NCI-H1105 treated with DMSO at 0.1 percent for 48 hours (cell line): Measurements from ENCODE around the gene PHF24.

Experiments
- DNase-seq: peaks from one replicate; lab custom pipeline; 2025; lab: John Stamatoyannopoulos, UW

PHF24 gene

DNA sequence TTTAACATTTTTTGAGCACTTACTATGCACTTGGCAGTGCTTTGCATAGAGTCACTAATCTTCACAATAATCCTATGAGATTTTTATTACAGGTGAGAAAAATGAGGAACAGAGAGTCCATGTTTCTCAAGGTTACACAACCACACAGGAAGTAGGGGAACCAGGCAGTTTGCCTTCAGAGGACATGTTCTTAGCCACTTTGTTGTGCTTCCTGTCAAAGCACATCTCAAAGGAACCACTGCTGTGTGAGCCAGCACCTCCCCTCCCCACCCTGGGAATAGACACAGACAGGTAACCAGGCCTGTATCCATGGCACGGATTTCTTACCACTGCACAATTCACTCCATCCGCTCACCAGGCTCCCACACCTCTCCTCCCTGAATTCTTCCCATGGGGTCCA lies 25.1 kb downstream of the PHF24 start:
- DNase-seq = no peak

DNA sequence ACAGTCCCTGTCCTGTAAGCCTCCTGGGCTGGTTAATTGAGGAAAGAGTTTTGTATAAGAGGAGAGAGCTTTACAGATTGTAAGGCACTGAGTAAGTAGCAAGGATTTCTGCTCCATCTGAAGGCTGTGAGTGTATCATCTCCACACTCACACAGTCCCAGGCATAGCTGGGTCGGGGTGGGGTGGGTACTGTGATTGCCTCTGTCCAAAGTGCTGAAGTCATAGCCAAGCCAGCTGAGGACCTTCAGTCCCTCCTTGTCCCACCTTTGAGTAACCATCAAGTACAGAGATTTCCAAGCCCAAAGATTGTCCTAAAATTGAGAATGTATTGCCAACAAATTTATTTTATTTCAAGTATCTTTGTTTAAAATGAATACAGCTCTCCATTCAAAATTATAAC lies 26.0 kb downstream of the PHF24 start:
- no peak for DNase-seq

DNA sequence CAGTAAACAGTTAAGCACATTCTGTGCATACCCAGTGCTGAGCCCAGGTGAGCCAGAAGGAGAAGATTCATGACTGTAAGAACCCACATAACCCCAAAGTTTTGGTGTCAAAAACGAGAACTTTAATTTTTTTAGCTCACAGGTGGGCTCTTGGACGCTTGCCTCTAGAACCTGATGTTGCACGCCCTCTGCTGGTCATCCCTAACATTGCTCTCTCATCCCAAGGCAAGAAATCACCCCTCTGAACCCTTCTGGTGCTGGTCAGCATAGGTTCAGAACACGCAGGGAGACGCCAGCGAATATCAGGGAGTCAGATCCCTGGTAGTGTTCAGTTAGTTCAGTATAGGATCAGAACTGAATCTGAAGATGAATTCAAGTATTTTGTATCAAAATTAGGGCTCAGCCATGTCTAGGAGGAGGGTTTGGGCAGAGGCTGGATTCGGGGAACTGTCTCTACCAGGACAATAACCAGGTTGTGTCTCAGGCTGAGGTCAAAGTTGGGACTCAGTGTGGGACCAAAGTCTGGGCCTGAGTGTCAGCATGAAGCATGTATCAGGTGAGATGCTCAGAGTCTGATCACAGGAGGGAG lies 27.3 kb downstream of the PHF24 start:
- DNase-seq = peak; percentile 40

DNA sequence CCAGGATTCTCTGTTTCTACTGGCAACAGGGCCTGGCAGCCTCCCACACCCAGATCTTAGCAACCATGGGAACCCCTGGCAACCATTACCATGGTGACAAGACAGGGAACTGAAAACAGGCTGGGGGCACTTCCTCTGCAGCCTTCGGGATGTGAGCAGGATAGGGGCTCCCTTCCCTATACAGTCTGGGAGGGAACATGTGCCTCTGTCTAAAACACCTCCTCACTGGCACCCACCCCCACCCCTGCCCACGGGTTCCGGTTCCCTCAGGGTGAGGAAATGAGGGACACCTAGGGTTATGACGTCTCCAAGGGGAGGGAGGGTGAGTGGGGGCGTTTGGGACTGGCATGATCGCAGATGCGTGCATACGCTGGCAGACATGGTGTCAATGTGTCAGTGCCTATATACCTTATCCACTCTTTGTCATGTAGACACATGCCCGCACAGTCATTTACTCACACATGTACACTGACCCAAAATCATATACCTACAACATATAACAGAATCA lies 28.5 kb downstream of the PHF24 start:
- peak; percentile 16 for DNase-seq

DNA sequence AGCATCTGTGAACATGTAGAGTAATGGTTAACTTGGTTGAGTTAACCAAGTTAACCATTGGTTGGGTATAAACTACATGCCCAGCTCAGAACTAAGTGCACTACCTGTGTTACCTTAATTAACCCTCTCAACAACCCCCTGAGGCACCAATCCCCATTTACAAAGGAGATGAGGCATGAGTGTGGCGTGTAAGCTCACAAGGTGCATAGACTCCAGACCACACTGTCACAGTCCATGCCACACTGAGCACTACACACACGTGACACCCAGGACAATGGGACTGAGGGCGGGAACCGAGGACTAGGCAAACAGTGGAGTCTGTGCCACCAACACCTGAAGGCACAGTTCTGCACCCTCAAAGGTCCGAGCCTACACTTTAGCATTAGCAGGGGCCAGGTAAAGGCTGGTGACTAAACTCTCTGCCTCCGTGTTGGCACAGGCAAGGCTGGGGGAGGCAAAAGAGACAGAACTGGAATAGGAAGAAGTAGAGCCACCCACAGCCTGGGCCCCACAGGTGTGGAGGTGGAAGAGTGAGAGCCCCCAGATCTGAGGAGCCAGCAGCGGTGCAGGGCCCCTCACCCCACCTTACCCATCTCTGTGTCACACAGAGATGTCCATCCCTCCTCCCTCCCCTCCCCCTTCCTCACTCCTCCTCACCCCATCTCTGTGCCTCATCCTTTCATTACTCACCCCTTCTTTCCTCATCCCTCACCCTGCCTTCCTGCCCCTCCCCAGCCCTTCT lies 29.2 kb downstream of the PHF24 start:
- no peak for DNase-seq

DNA sequence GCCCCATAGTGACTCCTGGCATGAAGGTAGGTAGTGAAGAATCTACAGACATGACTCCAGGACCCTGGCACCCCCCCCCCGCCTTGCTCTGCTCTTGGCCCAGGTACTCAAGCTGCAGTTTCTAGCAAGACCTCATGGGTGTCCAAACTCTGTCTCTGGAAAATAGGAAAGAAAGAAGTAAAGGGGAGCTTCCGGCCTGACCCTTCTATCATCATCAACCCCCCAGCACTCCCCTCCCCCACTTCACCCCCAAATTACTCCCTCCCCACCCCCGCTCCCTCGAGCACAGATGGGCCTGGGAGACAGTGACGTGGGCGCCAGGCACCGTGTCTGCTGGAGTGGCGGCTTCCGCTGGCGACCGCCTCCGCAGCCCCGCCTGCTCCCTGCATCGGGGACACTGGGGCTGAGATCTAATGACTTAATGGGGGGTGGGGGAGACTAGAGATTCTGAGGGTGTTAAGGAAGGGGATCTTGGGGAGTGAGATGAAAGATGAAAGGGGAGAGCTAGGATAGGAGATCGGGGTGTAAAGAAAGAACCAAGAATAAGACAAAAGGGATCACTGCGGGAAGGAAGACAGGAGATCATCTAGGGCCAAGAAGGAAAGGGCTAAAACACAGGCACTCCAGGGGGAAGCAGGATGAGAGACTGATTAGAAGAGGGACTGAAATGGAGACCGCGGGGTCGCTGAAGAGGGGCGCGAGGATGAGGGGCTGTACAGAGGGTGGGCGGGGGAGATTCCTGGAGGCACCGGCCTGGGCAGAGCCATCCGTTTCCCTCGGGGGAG lies 30.3 kb downstream of the PHF24 start:
- DNase-seq = peak; percentile 24

DNA sequence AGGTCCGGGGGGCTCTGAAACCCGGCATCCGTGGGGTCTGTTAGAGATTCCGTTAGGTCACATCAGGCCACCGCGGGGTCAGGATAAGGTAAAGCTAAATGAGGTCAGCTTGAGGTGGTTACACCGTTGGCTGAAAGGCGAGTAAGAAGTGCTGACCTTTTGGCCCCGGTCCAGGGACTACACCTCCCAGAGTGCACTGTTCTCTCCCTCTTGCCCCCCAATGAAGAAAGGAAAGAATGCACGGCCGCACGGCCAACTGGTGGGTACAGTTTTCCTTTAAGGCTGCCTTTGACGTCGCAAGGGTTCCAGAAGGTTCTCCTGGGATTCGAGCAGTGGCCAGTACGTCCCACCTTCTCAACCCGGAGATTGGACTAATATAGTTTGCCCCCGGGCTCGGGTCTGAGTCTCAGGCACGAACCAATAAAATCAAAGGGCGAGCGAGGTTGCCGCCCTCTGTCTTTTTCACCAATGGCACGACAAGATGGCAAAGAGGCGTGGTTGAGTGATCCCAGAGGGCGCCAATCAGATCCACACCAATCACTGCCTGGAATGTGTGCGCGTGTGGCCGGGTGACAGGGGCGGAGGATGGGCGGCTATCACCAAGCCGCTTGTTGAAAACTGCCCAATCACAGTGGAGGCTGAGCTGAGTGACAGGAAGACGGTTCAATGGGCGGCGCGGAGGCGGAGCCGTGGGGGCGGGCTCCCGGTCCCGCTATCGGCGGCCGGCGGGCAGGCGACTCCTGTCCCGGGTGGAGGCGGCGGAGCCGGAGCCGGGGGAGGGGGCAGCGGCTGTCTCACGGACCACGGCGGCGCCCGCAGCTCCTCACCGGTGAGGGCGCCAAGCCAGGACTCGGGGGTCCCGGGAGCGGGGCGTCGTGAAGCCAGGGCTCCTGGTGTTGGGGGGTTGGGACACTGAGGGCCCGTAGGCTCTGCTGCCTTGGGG lies 31.2 kb downstream of the PHF24 start, which contains the start of gene DNAJB5:
TSS of gene DNAJB5 (plus strand) at position 743 of the 943 bp plus-strand sequence. CDS start 886 bp downstream, outside the sequence.
- DNase-seq = peak; percentile 98

DNA sequence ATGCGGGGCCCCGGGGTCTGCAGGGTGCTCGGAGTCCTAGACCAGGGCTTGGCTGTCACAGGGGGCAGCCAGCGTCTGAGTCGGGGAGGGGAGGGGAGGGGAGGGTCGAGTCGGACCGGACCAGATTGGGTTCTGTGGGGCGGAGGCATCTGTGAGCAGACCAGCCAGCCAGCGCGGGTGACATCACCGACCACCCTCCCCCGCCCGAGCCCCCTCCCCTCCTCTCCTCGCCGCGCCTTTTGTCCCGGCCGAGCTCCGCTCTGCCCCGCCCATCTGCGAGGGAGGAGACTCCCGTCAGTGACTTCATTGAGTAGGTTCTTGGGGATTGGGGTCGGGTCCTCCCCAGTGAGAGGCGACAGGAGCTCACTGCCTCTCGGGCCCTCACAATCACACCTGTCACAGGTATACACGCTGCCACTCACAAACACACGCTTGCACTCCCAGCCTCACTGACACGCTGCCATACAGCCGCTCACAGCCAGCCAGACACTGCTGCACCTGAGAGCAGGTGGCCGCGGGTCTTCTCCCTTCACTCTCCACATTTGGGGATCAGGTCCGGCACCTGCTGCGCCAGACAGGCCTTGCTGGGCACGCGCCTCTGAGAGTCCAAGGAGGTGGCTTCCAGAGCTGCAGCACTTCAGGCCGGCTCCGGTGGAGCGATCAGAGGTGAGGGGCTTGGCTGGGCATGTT lies 32.0 kb downstream of the PHF24 start:
- peak; percentile 53 for DNase-seq

DNA sequence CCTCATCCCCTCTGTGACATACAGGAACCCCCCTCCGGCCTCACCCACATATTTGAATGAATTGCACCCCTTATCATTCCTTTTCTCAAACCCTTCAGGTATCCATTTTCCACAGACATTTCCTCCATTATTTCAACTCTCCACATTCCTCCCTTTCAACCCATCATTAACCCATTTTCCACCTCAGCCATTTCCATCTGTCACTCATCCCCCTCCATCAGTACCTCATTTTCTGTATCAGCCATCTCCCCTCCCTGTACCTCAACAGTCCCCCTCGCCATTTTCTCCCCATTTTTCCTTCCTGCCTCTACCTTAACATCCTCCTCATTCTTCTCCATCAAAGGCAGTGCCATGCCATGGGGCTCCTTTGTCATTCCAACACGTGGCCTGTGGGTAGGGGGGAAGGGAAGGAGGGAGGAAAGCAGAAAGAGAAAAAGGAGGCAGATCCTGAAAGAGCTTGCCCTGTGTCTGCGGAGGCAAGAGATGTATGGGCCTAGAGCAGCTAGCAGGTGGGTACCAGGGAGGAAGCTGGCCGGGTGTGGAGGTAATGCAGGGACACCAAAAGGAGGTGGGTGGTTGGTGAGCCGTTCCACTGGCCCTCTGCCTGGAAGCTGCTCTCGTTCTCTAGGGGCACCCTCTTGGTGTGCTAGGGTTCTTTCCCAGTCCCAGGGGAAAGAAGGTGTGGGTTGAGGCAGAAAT lies 33.0 kb downstream of the PHF24 start:
- DNase-seq = no peak

DNA sequence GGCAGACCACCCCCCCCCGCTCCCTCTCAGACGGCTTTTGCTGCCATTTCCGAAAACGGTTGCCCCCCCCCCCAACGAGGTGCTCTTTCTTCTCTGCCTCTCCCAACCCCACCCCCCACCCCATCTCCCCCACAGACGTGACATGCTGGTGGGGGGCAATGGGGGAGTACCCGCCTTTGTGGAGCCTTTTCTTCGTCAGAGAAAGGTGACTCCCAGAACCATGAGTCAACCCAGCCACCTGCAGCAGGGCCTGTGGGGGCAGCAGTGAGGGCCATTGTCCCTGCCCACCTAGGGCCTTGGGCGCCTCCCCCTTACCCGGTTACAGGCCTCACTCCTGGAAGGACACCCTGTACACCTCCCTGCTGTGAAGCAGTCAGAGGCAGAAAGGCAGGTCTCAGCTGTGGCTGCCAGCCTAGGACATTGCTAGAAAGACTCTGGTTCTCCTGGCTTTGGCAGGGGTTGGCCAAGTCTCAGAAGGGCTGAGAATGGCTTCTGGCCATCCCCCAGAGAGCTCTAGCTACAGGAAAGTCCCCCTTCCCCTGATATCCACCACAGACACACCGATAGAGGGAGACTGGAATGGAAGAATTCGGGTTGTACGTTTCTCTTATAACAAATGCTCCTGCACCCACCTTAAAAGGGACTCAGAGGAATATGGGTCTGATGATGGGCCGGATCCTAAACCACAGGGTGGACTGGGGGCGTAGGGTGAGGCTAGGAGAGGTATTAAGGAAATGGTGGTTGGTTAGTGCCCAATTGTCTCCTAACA lies 33.7 kb downstream of the PHF24 start:
- DNase-seq = no peak

DNA sequence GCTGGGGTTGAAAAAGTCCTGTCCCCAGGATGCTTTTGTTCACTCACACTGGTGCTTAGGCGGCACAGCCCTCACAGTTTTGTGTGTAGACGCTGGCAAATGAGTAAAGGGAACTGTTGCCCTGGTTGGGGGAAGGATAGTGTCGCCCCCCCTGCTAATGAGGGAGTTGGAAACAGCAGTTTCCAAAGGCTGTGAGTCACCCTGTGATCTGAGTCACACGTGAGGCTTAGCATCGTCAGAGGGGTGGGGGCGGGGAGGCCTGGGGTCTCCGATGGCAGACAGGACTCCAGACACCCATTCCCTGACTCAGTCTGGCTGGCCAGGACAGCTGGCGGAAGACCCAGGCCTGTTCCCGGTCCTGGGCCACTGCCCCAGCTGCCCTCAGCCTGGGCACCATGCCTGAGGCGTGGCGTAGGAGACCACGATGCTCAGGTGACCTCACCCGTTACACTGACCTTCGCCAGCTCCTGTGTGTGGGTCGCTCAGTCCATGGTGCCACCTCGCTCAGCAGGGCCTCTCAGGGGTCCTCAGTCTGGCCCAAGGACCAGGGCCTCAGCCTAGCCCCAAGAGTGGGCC lies 34.4 kb downstream of the PHF24 start:
- DNase-seq = no peak

DNA sequence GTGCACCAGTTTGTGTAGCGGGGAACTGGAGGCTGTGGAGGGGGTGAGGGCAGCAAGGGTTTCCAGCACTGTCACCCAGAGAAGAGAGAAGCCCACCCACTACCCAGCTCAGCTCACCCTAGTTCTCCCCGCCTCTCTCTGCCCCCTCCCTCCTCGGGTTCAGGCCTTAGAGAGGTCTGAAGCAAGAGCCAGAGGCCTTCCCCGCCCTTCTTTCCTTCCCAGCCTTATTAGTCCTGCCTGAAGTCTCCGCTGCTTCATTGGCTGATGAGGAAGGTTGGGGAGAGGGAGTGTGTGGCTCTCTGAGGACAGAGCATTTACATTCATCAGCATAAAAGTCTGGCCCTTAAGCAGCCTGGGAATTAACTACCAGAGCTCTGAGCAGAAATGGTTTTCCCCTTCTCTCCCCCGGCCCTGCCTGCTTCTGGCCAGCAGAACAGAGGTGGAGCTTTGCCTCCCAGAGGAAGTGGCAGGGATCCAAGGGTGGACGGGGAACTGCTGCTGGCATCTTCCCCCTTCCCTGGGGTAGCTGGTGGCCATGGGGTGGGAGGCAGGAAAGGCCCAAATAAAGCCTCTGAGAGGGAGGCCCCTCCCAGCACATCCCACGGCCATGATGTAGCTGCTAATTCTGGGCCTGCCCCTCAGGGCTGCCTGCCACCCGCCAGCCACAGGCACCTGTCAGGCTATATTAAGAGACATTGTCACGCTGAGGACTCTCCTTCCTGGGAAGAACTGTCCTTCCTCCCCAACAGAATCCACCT lies 35.6 kb downstream of the PHF24 start:
- DNase-seq = no peak

DNA sequence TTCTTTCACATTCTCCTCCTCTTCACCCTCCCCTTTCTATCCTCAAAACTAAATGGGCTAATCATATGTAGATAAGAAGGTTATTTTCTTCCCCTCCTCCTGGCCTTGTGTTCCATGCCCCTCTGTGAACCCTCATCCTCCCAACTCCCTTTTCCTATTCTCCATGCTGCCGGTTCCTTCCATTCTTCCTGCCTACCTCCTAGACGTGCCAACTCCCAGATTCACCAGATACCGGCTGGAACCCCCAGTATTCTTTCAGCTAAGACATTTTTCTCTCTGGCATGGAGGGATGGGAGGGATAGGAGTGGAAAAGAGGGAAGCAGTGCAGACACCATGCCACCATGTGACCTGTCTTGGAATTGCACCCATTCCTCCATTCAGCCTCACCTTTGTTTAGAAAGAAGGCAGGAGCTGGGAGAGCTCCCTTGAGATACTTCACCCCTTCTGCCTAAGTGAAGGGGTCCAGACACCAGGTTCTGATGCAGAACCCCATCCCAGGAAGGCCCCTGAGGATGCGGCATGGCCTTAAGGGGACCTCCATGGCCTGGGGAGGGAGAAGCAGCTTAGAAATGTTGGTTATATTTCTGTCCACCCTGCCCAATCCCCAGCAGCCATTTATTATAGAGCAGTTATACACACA lies 36.3 kb downstream of the PHF24 start:
- DNase-seq = peak; percentile 44

DNA sequence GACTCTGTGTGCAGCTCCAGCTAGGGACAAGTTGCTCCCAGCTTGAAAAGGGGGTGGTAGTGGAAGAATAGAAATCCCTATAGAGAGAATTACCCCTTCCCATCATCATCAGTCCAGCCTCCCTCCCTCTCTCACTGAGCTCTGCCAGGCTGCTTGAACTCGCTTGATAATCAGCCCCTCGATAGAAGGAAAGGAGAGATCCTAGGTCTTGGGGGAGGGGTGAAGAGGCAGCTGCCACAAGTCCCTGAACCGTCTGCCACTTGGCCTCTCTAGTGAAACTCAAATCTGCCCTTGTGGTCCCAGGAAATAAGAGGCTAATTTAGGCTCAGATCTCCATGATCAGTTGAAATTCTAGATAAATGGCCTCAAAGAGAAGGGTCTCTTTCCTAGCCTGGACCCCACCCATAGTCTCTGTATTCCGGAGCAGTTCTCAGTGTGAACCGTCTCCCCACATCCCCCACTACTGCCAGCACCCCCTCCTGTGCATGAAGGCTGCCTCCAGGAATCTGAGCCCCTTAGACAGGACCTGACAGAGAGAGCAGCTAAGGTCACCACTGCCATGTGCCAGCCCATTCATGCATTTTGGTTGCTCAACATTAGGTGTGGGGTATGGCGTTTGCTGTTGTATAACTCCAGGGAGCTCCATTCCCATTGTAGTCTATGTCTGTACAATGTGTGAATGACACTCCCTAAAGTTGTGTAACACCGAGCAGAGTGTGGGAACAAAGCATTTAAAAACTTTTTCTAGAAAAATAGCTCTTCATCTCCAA lies 37.0 kb downstream of the PHF24 start:
- DNase-seq = no peak

DNA sequence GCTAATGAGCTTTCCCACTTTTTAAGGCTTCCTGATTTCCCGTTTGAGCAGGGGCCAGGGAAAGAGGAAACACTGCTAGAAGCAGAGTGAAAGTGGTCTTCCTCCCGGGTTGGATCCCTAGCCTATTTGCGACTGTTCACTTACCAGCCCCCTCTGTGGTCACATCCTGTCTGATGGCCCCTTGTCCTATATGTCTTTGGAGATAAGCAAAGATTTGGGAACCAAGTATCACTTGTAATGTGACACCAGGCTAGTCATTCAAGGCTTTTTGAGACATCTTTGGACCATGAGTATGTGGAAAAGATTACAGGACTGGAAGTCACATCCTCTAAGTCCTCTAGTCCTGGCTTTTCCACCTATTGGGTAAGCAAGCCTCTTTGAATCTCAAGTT lies 37.6 kb downstream of the PHF24 start:
- no peak for DNase-seq

DNA sequence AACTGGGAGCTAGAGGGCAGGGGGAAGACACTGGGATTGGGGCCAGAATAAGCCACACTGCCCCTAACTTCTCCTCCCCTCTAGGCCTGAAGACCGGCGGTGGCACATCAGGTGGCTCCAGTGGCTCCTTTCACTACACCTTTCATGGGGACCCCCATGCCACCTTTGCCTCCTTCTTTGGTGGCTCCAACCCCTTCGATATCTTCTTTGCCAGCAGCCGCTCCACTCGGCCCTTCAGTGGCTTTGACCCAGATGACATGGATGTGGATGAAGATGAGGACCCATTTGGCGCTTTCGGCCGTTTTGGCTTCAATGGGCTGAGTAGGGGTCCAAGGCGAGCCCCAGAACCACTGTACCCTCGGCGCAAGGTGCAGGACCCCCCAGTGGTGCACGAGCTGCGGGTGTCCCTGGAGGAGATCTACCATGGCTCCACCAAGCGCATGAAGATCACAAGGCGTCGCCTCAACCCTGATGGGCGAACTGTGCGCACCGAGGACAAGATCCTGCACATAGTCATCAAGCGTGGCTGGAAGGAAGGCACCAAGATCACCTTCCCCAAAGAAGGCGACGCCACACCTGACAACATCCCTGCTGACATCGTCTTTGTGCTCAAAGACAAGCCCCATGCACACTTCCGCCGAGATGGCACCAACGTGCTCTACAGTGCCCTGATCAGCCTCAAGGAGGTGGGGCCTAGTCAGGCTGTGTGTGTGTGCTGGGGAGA lies 38.3 kb downstream of the PHF24 start:
- DNase-seq = no peak

DNA sequence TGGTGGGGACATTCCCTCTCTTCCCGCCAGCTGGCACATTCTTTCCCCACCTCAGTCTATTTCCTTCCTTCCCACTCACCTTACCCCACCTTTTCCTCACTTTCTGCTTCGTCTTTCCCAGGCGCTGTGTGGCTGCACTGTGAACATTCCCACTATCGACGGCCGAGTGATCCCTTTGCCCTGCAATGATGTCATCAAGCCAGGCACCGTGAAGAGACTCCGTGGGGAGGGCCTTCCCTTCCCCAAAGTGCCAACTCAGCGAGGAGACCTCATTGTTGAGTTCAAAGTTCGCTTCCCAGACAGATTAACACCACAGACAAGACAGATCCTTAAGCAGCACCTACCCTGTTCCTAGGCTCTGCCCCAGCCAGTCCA lies 38.8 kb downstream of the PHF24 start:
- DNase-seq = no peak
